GM23338 (cell line): ENCODE data around the gene KPNA6. TPM values are rescaled to one million over a fixed set of nuclear protein-coding genes. Genes with fewer than 3 reads are reported as not detected.

Experiments used
- ATAC-seq: fragments of 200-7000 bp; cut with Tn5 transposase; 3 replicates; pipeline ENCODE4 v1.9.1; 2020
- DNase-seq: peaks from one replicate; pipeline ENCODE4 v3.0.0-alpha.2; 2015; ENCODE audit warnings: low spot score
- H2AFZ ChIP-seq: fragments of 200-600 bp; sonication (generic); 2 replicates; pipeline ENCODE4 v1.8.0; 2016; ENCODE audit warnings: antibody characterized with exemption, mild to moderate bottlenecking, moderate library complexity
- H3F3A ChIP-seq: fragments of 200-600 bp; sonication (generic); replicated peaks from 2 replicates; pipeline ENCODE4 v1.8.0; 2017; ENCODE audit warnings: antibody characterized with exemption, mixed run types, low read depth
- H3K27ac ChIP-seq: fragments of 200-600 bp; sonication (generic); 2 replicates; pipeline ENCODE4 v1.6.1; 2016; ENCODE audit warnings: low read depth
- H3K27me3 ChIP-seq: fragments of 200-600 bp; sonication (generic); 2 replicates; pipeline ENCODE4 v1.8.0; 2016; ENCODE audit warnings: mild to moderate bottlenecking, mixed run types, moderate library complexity; ENCODE audit not compliant: insufficient read depth
- H3K36me3 ChIP-seq: fragments of 200-600 bp; sonication (generic); 2 replicates; pipeline ENCODE4 v1.8.0; 2016; ENCODE audit warnings: mild to moderate bottlenecking; ENCODE audit not compliant: insufficient read depth
- H3K4me1 ChIP-seq: fragments of 200-600 bp; sonication (generic); 2 replicates; pipeline ENCODE4 v1.8.0; 2016; ENCODE audit warnings: mild to moderate bottlenecking, moderate library complexity; ENCODE audit not compliant: insufficient read depth
- H3K4me2 ChIP-seq: fragments of 200-600 bp; sonication (generic); 2 replicates; pipeline ENCODE4 v1.7.1; 2017; ENCODE audit warnings: mixed run types
- H3K4me3 ChIP-seq: fragments of 200-600 bp; sonication (generic); 2 replicates; pipeline ENCODE4 v1.6.1; 2016; ENCODE audit warnings: mixed run types
- H3K79me2 ChIP-seq: fragments of 200-600 bp; sonication (generic); replicated peaks from 2 replicates; pipeline ENCODE4 v1.8.0; 2017; ENCODE audit warnings: mild to moderate bottlenecking; ENCODE audit not compliant: insufficient read depth
- H3K9me2 ChIP-seq: fragments of 200-600 bp; sonication (generic); 2 replicates; pipeline ENCODE4 v1.8.0; 2017; ENCODE audit not compliant: insufficient read depth
- H4K20me1 ChIP-seq: fragments of 200-600 bp; sonication (generic); replicated peaks from 2 replicates; pipeline ENCODE4 v1.8.0; 2017; ENCODE audit warnings: mild to moderate bottlenecking; ENCODE audit not compliant: insufficient read depth
- H3K27ac Mint-ChIP-seq: 2 replicates; pipeline ENCODE4 v1.8.0; 2020; ENCODE audit warnings: inconsistent platforms, mild to moderate bottlenecking, moderate library complexity, mixed read lengths
- H3K27me3 Mint-ChIP-seq: 3 replicates; pipeline ENCODE4 v1.8.0; 2022; ENCODE audit warnings: low read depth, mild to moderate bottlenecking, moderate library complexity, mixed read lengths, inconsistent platforms; ENCODE audit not compliant: insufficient read depth, poor library complexity
- H3K36me3 Mint-ChIP-seq: 3 replicates; pipeline ENCODE4 v1.8.0; 2021; ENCODE audit warnings: low read depth, mild to moderate bottlenecking, inconsistent platforms, moderate library complexity, mixed read lengths
- H3K4me1 Mint-ChIP-seq: 3 replicates; pipeline ENCODE4 v1.8.0; 2020; ENCODE audit warnings: mild to moderate bottlenecking, inconsistent platforms, mixed read lengths
- H3K4me3 Mint-ChIP-seq: 3 replicates; pipeline ENCODE4 v1.8.0; 2021; ENCODE audit warnings: moderate library complexity, mild to moderate bottlenecking, inconsistent platforms, mixed read lengths
- H3K9me3 Mint-ChIP-seq: 3 replicates; pipeline ENCODE4 v1.8.0; 2020; ENCODE audit warnings: moderate library complexity, mild to moderate bottlenecking, inconsistent platforms, mixed read lengths
- CREB1 ChIP-seq: fragments of 250-450 bp; sonication (Bioruptor Pico); IDR thresholded peaks from 2 replicates; pipeline ENCODE4 v1.5.0; 2020; ENCODE audit warnings: low read depth, mild to moderate bottlenecking, moderate library complexity
- EZH2 ChIP-seq: fragments of 200-600 bp; sonication (generic); IDR thresholded peaks from one replicate; pipeline ENCODE4 v1.8.0; 2017; ENCODE audit warnings: antibody characterized with exemption, mild to moderate bottlenecking, low read depth; ENCODE audit not compliant: unreplicated experiment
- EZH2phosphoT487 ChIP-seq: fragments of 200-600 bp; sonication (generic); IDR thresholded peaks from one replicate; pipeline ENCODE4 v1.8.1; 2018; ENCODE audit warnings: antibody characterized with exemption; ENCODE audit not compliant: unreplicated experiment
- JUNB ChIP-seq: IDR thresholded peaks from one replicate; pipeline ENCODE4 v1.6.1; 2016; ENCODE audit warnings: antibody characterized with exemption; ENCODE audit not compliant: unreplicated experiment
- NANOG ChIP-seq: IDR thresholded peaks from 2 replicates; pipeline ENCODE4 v1.6.1; 2016; ENCODE audit warnings: antibody characterized with exemption, borderline replicate concordance
- POLR2AphosphoS5 ChIP-seq: IDR thresholded peaks from 2 replicates; pipeline ENCODE4 v1.6.1; 2016; ENCODE audit warnings: antibody characterized with exemption, low read depth
- STAT1 ChIP-seq: IDR thresholded peaks from one replicate; pipeline ENCODE4 v1.6.1; 2016; ENCODE audit warnings: antibody characterized with exemption; ENCODE audit not compliant: unreplicated experiment
- ZNF114 ChIP-seq: fragments of 250-450 bp; sonication (Bioruptor Pico); IDR thresholded peaks from 2 replicates; pipeline ENCODE4 v1.5.0; 2020; ENCODE audit warnings: mild to moderate bottlenecking, moderate library complexity
- ZNF331 ChIP-seq: fragments of 250-450 bp; sonication (Bioruptor Pico); IDR thresholded peaks from 2 replicates; pipeline ENCODE4 v1.5.0; 2020; ENCODE audit warnings: low read depth, mild to moderate bottlenecking, moderate library complexity
- polyA plus RNA-seq: library from polyadenylated mRNA; unstranded; fragments of >200 nt; fragmentation: Nextera tagmentation; extraction: Ambion mirVana; gene quantifications from 2 replicates; pipeline ENCODE4 v1.2.1, GENCODE V29; 2016
- total RNA-seq: library from RNA; depleted of rRNA; stranded (reverse); fragments of >200 nt; shearing (Covaris generic); gene quantifications from 2 replicates; pipeline ENCODE4 v1.2.3, GENCODE V29; 2014
- TF ChIP-seq, protein P1 (sequence below): fragments of 250-450 bp; sonication (Bioruptor Pico); IDR thresholded peaks from 2 replicates; pipeline ENCODE4 v1.5.0; 2020; ENCODE audit warnings: mild to moderate bottlenecking, moderate library complexity
- TF ChIP-seq, protein P2 (sequence below): IDR thresholded peaks from 2 replicates; pipeline ENCODE4 v1.6.1; 2016; ENCODE audit warnings: antibody characterized with exemption
- TF ChIP-seq, protein P3 (sequence below), 2 experiments: fragments of 200-600 bp in 1 of 2; sonication (generic) in 1 of 2; conservative IDR thresholded peaks; 2 replicates each; pipeline versions ENCODE4 v1.5.1 to v1.6.1; 2016 to 2017; ENCODE audit warnings: antibody characterized with exemption in 2 of 2, low read depth in 2 of 2, mild to moderate bottlenecking in 2 of 2, moderate library complexity in 1 of 2
- TF ChIP-seq, protein P4 (sequence below): IDR thresholded peaks from one replicate; pipeline ENCODE4 v1.6.1; 2018; ENCODE audit warnings: antibody characterized with exemption; ENCODE audit not compliant: unreplicated experiment

KPNA6 gene
- total and polyA plus RNA-seq, 2 experiments from 2014 or later: 28.6 to 72.2 TPM

DNA sequence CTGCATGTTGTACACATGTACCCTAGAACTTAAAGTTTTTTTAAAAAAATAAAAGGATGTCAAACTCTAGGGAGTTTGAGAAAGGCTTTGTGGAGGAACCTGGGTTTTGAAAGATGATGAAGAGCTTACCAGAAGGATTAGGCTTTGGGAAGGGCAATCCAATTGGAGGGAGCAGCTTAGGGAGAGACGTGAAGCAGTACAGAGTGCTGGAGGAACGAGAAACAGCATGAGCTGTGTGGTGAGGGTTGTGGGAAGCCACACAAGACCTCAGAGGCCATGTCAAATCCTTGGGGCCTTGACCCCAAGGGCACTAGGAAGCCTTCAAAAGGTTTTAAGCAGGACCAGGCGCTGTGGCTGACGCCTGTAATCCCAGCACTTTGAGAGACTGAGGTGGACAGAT, 8.4 kb upstream of the KPNA6 start:
- DNase-seq (no peak), ATAC-seq (no peak)
- no peaks in the 10 kb centered on the region for H3K27me3 ChIP-seq
- no peak overlapping the region for H3K4me2 ChIP-seq
- Mint-ChIP-seq H3K4me1 (no peaks in the 10 kb centered on the region), H3K36me3 (peaks cover 54% of the 10 kb centered on the region), H3K4me3 (no peak overlapping the region), H3K27me3 (peaks cover 4% of the 10 kb centered on the region), H3K27ac (no peak overlapping the region), H3K9me3 (no peaks in the 10 kb centered on the region)
- H3K4me3 ChIP-seq: no peak overlapping the region
- H3K27ac ChIP-seq: no peak overlapping the region
- no peak for TF ChIP-seq ZNF331 (CRISPR knock-in tag)
- TF ChIP-seq, protein P1, sequence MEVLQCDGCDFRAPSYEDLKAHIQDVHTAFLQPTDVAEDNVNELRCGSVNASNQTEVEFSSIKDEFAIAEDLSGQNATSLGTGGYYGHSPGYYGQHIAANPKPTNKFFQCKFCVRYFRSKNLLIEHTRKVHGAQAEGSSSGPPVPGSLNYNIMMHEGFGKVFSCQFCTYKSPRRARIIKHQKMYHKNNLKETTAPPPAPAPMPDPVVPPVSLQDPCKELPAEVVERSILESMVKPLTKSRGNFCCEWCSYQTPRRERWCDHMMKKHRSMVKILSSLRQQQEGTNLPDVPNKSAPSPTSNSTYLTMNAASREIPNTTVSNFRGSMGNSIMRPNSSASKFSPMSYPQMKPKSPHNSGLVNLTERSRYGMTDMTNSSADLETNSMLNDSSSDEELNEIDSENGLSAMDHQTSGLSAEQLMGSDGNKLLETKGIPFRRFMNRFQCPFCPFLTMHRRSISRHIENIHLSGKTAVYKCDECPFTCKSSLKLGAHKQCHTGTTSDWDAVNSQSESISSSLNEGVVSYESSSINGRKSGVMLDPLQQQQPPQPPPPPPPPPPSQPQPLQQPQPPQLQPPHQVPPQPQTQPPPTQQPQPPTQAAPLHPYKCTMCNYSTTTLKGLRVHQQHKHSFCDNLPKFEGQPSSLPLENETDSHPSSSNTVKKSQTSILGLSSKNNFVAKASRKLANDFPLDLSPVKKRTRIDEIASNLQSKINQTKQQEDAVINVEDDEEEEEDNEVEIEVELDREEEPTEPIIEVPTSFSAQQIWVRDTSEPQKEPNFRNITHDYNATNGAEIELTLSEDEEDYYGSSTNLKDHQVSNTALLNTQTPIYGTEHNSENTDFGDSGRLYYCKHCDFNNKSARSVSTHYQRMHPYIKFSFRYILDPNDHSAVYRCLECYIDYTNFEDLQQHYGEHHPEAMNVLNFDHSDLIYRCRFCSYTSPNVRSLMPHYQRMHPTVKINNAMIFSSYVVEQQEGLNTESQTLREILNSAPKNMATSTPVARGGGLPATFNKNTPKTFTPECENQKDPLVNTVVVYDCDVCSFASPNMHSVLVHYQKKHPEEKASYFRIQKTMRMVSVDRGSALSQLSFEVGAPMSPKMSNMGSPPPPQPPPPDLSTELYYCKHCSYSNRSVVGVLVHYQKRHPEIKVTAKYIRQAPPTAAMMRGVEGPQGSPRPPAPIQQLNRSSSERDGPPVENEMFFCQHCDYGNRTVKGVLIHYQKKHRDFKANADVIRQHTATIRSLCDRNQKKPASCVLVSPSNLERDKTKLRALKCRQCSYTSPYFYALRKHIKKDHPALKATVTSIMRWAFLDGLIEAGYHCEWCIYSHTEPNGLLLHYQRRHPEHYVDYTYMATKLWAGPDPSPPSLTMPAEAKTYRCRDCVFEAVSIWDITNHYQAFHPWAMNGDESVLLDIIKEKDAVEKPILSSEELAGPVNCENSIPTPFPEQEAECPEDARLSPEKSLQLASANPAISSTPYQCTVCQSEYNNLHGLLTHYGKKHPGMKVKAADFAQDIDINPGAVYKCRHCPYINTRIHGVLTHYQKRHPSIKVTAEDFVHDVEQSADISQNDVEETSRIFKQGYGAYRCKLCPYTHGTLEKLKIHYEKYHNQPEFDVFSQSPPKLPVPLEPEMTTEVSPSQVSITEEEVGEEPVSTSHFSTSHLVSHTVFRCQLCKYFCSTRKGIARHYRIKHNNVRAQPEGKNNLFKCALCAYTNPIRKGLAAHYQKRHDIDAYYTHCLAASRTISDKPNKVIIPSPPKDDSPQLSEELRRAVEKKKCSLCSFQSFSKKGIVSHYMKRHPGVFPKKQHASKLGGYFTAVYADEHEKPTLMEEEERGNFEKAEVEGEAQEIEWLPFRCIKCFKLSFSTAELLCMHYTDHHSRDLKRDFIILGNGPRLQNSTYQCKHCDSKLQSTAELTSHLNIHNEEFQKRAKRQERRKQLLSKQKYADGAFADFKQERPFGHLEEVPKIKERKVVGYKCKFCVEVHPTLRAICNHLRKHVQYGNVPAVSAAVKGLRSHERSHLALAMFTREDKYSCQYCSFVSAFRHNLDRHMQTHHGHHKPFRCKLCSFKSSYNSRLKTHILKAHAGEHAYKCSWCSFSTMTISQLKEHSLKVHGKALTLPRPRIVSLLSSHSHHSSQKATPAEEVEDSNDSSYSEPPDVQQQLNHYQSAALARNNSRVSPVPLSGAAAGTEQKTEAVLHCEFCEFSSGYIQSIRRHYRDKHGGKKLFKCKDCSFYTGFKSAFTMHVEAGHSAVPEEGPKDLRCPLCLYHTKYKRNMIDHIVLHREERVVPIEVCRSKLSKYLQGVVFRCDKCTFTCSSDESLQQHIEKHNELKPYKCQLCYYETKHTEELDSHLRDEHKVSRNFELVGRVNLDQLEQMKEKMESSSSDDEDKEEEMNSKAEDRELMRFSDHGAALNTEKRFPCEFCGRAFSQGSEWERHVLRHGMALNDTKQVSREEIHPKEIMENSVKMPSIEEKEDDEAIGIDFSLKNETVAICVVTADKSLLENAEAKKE (CRISPR knock-in tag): no peak
- TF ChIP-seq POLR2AphosphoS5: no peak
- TF ChIP-seq NANOG: no peak
- no peak for TF ChIP-seq EZH2
- TF ChIP-seq, protein P2, sequence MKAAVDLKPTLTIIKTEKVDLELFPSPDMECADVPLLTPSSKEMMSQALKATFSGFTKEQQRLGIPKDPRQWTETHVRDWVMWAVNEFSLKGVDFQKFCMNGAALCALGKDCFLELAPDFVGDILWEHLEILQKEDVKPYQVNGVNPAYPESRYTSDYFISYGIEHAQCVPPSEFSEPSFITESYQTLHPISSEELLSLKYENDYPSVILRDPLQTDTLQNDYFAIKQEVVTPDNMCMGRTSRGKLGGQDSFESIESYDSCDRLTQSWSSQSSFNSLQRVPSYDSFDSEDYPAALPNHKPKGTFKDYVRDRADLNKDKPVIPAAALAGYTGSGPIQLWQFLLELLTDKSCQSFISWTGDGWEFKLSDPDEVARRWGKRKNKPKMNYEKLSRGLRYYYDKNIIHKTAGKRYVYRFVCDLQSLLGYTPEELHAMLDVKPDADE: no peak
- TF ChIP-seq, protein P3, sequence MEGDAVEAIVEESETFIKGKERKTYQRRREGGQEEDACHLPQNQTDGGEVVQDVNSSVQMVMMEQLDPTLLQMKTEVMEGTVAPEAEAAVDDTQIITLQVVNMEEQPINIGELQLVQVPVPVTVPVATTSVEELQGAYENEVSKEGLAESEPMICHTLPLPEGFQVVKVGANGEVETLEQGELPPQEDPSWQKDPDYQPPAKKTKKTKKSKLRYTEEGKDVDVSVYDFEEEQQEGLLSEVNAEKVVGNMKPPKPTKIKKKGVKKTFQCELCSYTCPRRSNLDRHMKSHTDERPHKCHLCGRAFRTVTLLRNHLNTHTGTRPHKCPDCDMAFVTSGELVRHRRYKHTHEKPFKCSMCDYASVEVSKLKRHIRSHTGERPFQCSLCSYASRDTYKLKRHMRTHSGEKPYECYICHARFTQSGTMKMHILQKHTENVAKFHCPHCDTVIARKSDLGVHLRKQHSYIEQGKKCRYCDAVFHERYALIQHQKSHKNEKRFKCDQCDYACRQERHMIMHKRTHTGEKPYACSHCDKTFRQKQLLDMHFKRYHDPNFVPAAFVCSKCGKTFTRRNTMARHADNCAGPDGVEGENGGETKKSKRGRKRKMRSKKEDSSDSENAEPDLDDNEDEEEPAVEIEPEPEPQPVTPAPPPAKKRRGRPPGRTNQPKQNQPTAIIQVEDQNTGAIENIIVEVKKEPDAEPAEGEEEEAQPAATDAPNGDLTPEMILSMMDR (conservative IDR thresholded peaks at IDR 0.05; ENCODE audit: low read depth in 2 of 2): no peak
- TF ChIP-seq CREB1: no peak
- TF ChIP-seq STAT1: no peak
- TF ChIP-seq JUNB: no peak
- TF ChIP-seq, protein P4, sequence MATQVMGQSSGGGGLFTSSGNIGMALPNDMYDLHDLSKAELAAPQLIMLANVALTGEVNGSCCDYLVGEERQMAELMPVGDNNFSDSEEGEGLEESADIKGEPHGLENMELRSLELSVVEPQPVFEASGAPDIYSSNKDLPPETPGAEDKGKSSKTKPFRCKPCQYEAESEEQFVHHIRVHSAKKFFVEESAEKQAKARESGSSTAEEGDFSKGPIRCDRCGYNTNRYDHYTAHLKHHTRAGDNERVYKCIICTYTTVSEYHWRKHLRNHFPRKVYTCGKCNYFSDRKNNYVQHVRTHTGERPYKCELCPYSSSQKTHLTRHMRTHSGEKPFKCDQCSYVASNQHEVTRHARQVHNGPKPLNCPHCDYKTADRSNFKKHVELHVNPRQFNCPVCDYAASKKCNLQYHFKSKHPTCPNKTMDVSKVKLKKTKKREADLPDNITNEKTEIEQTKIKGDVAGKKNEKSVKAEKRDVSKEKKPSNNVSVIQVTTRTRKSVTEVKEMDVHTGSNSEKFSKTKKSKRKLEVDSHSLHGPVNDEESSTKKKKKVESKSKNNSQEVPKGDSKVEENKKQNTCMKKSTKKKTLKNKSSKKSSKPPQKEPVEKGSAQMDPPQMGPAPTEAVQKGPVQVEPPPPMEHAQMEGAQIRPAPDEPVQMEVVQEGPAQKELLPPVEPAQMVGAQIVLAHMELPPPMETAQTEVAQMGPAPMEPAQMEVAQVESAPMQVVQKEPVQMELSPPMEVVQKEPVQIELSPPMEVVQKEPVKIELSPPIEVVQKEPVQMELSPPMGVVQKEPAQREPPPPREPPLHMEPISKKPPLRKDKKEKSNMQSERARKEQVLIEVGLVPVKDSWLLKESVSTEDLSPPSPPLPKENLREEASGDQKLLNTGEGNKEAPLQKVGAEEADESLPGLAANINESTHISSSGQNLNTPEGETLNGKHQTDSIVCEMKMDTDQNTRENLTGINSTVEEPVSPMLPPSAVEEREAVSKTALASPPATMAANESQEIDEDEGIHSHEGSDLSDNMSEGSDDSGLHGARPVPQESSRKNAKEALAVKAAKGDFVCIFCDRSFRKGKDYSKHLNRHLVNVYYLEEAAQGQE: no peak
- TF ChIP-seq ZNF114 (CRISPR knock-in tag): no peak
- TF ChIP-seq EZH2phosphoT487: no peak
- H3K36me3 ChIP-seq: peaks cover 4% of the 10 kb centered on the region; the same call in 1 of the 2 replicates
- no peaks in the 10 kb centered on the region for H3K9me2 ChIP-seq
- H3K79me2 ChIP-seq: no peaks in the 10 kb centered on the region
- H4K20me1 ChIP-seq: 0 out of 2 replicates have a peak, but pooled peaks cover 13% of the 10 kb centered on the region
- H3K4me1 ChIP-seq: no peaks in the 10 kb centered on the region
- 0 out of 2 replicates have a peak, but pooled peaks cover 4% of the 10 kb centered on the region for H3F3A ChIP-seq
- no peak overlapping the region for H2AFZ ChIP-seq
